ENCODE data around the gene SLC35F5.

DNA sequence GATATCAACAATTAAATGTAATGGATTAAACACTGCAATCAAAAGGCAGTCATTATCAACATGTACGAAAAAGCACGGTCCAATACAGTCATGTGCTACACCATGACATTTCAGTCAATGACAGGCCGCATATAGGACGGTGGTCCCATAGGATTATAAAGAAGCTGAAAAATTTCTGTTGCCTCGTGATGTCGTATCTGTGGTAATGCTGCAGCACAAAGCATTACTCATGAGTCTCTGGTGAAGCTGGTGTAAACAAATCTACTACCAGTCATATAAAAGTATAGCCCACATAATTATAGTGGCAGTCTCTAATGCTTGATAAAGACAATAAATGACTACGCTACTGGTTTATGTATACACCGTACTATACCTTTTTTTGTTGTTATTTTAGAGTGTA lies 71.0 kb downstream of the SLC35F5 start:
- TF ChIP-seq, protein P1, sequence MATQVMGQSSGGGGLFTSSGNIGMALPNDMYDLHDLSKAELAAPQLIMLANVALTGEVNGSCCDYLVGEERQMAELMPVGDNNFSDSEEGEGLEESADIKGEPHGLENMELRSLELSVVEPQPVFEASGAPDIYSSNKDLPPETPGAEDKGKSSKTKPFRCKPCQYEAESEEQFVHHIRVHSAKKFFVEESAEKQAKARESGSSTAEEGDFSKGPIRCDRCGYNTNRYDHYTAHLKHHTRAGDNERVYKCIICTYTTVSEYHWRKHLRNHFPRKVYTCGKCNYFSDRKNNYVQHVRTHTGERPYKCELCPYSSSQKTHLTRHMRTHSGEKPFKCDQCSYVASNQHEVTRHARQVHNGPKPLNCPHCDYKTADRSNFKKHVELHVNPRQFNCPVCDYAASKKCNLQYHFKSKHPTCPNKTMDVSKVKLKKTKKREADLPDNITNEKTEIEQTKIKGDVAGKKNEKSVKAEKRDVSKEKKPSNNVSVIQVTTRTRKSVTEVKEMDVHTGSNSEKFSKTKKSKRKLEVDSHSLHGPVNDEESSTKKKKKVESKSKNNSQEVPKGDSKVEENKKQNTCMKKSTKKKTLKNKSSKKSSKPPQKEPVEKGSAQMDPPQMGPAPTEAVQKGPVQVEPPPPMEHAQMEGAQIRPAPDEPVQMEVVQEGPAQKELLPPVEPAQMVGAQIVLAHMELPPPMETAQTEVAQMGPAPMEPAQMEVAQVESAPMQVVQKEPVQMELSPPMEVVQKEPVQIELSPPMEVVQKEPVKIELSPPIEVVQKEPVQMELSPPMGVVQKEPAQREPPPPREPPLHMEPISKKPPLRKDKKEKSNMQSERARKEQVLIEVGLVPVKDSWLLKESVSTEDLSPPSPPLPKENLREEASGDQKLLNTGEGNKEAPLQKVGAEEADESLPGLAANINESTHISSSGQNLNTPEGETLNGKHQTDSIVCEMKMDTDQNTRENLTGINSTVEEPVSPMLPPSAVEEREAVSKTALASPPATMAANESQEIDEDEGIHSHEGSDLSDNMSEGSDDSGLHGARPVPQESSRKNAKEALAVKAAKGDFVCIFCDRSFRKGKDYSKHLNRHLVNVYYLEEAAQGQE (IDR thresholded peaks at IDR 0.05; ENCODE audit: insufficient read depth in 1 of 2, low read depth in 2 of 2, low read length in 2 of 2) = no peak
- TF ChIP-seq TAF1 (IDR thresholded peaks at IDR 0.05; ENCODE audit: borderline replicate concordance, insufficient read depth, low read length) = no peak

Measured in PFSK-1 (cell line).